GM03348 (cell line): ENCODE results near the gene ITFG1.

Experiments
- DNase-seq: peaks from one replicate; pipeline ENCODE4 v3.0.0; 2012; ENCODE audit warnings: low spot score

ITFG1 gene

DNA sequence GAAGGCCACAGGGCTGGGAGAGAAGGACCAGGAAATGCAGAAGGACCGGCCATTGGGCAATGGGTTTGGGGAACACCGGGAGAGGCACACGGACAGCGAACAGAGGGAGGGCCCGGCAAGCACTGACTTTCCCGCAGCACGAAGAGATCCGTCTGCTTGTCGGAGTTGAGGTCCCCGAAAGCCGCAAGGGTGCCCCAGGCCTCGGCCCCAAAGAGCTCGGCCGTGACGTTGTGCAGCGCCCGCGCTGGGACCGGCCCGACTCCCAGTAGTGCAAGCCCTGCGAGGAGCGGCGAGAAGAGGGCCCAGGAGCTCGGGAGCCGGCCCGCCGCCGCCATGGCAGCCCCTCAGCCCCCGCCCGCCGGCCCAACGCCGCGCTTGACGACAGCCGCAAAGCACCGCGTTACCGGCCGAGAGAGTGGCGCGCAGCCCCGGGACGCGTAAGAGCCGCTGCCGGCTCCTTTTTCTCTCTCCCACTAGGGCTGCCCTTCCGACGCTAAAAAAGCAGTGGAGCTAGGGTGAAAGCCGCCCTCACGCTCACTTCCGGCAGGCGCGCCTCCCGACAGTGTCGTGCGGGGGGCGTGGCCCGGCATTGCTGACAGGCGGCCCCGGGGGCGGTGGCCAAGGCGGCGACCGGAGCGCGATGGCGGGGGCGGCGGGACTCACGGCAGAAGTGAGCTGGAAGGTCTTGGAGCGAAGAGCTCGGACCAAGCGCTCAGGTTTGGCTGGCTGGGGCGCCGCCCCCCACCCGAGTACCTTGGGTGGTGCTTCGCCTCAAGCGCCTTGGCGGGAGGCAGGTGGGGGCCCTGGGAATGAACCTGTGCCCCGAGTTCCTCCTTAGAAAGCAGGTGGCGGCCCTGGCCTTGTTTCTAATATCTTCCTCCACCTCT lies at the start of gene ITFG1, which contains the start of gene PHKB:
Gene ITFG1 (minus strand): TSS at position 353 of the 887 bp plus-strand sequence. CDS start 18 bp downstream, at position 335.
Gene PHKB (plus strand): TSS at position 621 of the 887 bp plus-strand sequence. CDS start 20 bp downstream, at position 641.
- DNase-seq, result peak; percentile 97

- DNase-seq, result no peak
Observed at GRCh38 chr16:47507701-47508100, 46.8 kb upstream of the ITFG1 start.

DNA sequence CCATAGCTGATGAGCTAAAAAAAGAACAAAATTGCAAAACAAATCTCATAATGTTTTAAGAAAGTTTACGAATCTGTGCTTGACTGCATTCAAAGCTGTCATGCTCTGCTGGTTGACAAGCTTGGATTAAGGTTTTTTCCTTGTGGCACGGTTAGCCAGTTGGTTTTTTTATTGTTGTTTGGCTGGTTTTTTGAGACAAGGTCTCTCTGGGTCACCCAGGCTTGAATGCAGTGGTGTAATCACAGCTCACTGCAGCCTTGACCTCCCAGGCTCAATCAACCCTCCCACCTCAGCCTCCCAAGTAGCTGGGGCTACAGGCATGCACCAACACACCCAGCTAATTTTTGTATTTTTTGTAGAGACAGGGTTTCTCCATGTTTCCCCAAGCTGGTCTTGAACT lies 45.9 kb upstream of the ITFG1 start:
- DNase-seq, result no peak

GRCh38 chr16:47504599-47504998 lies 43.7 kb upstream of the ITFG1 start:
- peak; percentile 4 for DNase-seq

DNA sequence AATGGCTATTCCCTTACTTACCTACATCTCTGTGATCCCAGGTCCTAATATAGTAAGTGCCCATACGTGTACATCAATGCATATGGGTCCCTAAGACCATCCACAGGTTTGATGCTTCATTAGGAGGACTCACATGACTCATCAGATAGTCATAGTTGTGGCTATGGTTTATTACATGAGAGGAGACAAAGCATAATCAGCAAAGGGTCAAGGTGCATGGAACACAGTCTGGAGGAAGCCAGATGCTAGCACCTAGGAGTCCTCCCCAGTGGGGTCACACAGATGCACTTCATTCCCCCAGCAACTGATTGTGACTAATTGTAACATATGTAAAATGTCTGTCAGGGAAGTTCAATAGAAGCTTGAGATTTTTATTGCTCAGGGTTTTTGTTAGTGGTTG lies 43.1 kb upstream of the ITFG1 start:
- DNase-seq, result peak; percentile 5

DNA sequence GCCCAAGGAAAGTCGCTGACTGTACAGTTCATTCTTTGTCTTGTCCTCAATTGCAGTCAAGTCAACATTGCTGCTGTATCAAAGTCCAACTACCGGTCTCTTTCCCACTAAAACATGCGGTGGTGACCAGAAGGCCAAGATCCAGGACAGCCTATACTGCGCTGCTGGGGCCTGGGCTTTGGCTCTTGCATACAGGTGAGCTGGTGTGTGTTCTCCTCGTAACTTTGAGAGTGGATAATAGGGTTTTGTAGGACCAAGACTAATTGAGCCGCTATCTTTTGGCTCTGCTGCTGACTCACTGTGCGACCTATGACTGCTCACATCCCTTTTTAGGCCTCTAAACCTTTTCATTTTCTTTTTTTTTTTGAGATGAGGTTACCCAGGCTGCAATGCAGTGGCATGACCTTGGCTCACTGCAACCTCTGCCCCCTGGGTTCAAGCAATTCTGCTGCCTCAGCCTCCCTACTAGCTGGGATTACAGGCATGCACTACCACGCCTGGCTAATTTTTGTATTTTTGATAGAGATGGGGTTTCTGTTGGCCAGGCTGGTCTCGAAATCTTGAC lies 38.9 kb upstream of the ITFG1 start:
- no peak for DNase-seq

DNA sequence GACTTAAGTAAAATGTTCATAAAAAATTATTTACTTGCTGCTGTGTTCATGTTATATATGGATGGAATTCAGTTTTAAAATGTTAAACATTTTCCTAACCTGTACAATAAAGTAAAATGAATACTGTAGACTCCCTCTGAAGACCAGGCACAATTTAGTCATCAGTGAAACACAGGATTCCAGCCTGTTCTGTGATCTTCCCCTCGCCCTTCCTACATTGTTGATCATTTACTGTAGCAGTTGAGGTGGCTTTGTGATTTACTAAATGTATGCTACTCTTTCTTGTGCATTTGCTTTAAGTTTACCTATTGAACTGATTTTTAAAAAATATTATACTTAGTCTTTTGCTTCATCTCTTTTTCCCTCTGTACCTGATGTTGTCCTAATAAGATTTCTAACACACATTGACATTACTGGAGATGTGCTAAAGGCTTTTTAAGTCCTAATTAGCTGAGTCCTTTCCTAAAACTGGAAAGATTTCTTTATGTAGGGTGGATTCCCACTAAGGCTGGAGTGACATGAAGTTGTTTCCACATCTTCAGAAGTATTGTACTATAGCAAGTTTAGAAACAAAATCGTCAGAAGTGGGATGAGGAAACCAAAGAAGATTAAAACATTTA lies 38.3 kb upstream of the ITFG1 start:
- DNase-seq, result no peak

GRCh38 chr16:47493381-47494337 lies 32.8 kb upstream of the ITFG1 start:
- no peak for DNase-seq

DNA sequence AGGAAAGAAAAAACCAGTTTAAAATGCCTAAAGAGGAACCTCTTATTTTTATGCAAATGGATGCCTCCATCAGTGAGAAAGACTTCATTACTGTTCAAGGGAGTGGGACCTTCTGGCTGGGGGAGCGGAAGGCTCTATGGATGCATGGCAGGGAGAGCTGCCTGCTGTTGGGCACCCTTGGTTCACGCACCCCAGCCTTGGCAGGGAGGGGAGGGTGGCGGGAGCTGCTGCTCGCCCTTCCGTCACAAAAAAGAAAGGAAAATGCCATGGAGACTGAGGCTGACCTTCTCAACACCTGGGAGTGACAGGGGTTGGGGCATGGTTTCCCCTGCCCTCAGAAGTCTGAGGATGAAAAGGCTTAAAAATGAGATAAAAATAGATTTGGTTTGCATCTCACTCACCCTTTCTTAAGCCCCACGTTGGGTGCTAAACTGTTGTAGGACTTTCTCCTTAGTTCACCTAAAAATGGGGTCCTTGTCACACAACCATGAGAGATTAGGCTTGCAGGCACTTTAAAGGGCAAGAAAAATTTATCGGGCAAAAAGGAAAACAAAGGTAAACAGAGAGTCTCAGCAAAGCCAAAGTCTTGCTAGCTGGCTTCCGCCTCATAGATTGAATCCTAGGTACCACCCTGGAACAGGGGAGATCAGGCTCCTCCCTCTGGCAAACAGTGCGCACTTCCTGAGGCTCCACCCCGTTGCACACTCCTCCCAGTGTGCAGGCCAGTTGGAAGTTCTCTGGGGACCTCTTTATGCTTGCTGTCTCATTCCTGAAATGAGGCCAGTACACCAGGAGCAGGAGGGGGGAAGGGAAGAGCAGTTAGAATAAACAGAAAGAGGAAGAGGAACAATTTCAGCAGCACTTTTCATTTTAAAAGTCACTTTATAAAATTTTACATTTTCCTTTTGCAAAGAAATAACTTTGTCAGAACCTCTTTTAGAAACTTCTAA lies 31.8 kb upstream of the ITFG1 start:
- peak; percentile 15 for DNase-seq

GRCh38 chr16:47492036-47492427 lies 31.2 kb upstream of the ITFG1 start:
- DNase-seq, result no peak

DNA sequence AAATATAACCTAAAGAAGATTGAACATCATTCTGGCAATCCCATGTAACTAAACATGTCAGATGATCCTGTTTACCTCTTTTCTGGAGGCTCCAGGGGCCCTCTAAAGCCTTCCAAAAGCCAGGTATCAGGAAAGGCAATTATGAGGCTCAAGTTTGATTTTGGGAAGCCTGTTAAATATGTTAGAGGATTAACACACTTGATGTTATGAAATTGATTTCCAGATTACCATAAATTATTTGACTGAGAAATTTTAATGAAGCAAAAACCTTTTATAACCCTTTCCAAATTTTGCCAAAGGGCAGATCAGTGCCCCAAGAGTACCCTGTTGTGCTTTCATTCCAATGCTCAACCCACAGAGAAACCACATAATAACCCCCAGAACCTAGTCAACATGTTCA lies 29.6 kb upstream of the ITFG1 start:
- no peak for DNase-seq

DNA sequence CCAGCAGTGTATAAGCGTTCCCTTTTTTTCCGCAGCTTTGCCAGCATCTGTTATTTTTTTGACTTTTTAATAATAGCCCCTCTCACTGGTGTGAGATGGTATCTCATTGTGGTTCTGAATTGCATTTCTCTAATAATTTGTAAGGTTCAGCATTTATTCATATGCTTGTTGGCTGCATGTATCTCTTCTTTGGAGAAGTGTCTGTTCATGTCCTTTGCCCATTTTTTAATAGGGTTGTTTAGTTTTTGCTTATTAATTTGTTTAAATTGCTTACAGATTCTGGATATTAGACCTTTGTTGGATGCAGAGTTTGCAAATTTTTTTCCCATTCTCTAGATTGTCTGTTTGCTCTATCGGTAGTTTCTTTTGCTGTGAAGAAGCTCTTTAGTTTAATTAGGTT lies 27.2 kb upstream of the ITFG1 start:
- no peak for DNase-seq

GRCh38 chr16:47486856-47487255 lies 26.0 kb upstream of the ITFG1 start:
- no peak for DNase-seq

DNA sequence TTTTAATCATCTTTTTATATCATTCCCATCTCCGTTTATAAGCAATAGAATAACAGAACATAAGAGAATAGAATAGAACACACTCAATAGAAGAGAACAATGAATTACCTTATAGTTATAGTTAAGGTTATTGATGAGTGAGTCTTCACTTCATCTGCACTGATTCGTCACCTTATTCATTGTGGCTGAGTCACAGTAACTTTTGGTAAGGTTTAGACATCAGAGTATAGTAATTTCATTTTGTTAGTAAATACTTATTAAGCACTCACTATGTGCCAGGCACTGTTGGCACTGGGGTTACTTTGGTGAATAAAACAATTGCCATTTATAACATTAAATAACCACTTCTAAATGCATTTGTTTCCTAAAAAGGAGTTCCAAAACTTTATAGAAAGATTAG lies 22.8 kb upstream of the ITFG1 start:
- no peak for DNase-seq

GRCh38 chr16:47481698-47482374 lies 21.0 kb upstream of the ITFG1 start:
- DNase-seq, result no peak

- no peak for DNase-seq
Observed at GRCh38 chr16:47480410-47480809, 19.5 kb upstream of the ITFG1 start.

- no peak for DNase-seq
Observed at GRCh38 chr16:47477679-47478078, 16.8 kb upstream of the ITFG1 start.

- DNase-seq, result no peak
Observed at GRCh38 chr16:47476654-47477345, 15.9 kb upstream of the ITFG1 start.

- no peak for DNase-seq
Observed at GRCh38 chr16:47475786-47476185, 14.9 kb upstream of the ITFG1 start.

GRCh38 chr16:47473792-47474191 lies 12.9 kb upstream of the ITFG1 start:
- no peak for DNase-seq
